ENCODE results near the gene CCR5AS.
A peak's percentile ranks its signal among the peaks of the same experiment; 100 is the strongest.

CCR5AS gene

DNA sequence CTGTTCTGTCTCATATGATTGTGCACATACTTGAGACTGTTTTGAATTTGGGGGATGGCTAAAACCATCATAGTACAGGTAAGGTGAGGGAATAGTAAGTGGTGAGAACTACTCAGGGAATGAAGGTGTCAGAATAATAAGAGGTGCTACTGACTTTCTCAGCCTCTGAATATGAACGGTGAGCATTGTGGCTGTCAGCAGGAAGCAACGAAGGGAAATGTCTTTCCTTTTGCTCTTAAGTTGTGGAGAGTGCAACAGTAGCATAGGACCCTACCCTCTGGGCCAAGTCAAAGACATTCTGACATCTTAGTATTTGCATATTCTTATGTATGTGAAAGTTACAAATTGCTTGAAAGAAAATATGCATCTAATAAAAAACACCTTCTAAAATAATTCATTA lies 31.1 kb downstream of the CCR5AS start:
- no peak overlapping the region for H3K4me3 ChIP-seq
- peaks cover 8% of the 10 kb centered on the region for H3K27me3 ChIP-seq
- no peaks in the 10 kb centered on the region for H3K9me3 ChIP-seq (ENCODE audit: low read depth)
- no peaks in the 10 kb centered on the region for H3K4me1 ChIP-seq (ENCODE audit: low read depth)
- H3K27ac ChIP-seq: no peak overlapping the region
- no peak for DNase-seq (ENCODE audit: low read depth in 1 of 2, low spot score in 1 of 2)
- no peaks in the 10 kb centered on the region for H3K36me3 ChIP-seq
- TF ChIP-seq, protein P1, sequence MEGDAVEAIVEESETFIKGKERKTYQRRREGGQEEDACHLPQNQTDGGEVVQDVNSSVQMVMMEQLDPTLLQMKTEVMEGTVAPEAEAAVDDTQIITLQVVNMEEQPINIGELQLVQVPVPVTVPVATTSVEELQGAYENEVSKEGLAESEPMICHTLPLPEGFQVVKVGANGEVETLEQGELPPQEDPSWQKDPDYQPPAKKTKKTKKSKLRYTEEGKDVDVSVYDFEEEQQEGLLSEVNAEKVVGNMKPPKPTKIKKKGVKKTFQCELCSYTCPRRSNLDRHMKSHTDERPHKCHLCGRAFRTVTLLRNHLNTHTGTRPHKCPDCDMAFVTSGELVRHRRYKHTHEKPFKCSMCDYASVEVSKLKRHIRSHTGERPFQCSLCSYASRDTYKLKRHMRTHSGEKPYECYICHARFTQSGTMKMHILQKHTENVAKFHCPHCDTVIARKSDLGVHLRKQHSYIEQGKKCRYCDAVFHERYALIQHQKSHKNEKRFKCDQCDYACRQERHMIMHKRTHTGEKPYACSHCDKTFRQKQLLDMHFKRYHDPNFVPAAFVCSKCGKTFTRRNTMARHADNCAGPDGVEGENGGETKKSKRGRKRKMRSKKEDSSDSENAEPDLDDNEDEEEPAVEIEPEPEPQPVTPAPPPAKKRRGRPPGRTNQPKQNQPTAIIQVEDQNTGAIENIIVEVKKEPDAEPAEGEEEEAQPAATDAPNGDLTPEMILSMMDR (IDR thresholded peaks at IDR 0.05; ENCODE audit: low read depth, low read length): no peak

DNA sequence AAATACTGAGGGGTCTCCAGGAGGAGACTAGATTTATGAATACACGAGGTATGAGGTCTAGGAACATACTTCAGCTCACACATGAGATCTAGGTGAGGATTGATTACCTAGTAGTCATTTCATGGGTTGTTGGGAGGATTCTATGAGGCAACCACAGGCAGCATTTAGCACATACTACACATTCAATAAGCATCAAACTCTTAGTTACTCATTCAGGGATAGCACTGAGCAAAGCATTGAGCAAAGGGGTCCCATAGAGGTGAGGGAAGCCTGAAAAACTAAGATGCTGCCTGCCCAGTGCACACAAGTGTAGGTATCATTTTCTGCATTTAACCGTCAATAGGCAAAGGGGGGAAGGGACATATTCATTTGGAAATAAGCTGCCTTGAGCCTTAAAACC lies 31.6 kb downstream of the CCR5AS start:
- Histone ChIP-seq H3K9me3 (ENCODE audit: low read depth) (no peaks in the 10 kb centered on the region), H3K27ac (no peak overlapping the region), H3K36me3 (no peaks in the 10 kb centered on the region), H3K27me3 (peaks cover 8% of the 10 kb centered on the region), H3K4me3 (no peak overlapping the region), H3K4me1 (ENCODE audit: low read depth) (no peaks in the 10 kb centered on the region)
- TF ChIP-seq, protein P1 (IDR thresholded peaks at IDR 0.05; ENCODE audit: low read depth, low read length): no peak
- no peak for DNase-seq (ENCODE audit: low read depth in 1 of 2, low spot score in 1 of 2)

DNA sequence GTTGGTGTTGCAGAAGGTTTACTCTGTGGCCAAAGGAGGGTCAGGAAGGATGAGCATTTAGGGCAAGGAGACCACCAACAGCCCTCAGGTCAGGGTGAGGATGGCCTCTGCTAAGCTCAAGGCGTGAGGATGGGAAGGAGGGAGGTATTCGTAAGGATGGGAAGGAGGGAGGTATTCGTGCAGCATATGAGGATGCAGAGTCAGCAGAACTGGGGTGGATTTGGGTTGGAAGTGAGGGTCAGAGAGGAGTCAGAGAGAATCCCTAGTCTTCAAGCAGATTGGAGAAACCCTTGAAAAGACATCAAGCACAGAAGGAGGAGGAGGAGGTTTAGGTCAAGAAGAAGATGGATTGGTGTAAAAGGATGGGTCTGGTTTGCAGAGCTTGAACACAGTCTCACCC lies 32.1 kb downstream of the CCR5AS start:
- no peak overlapping the region for H3K4me3 ChIP-seq
- H3K36me3 ChIP-seq: no peaks in the 10 kb centered on the region
- no peaks in the 10 kb centered on the region for H3K9me3 ChIP-seq (ENCODE audit: low read depth)
- peaks cover 8% of the 10 kb centered on the region for H3K27me3 ChIP-seq
- DNase-seq (ENCODE audit: low read depth in 1 of 2, low spot score in 1 of 2): no peak
- H3K4me1 ChIP-seq (ENCODE audit: low read depth): no peaks in the 10 kb centered on the region
- H3K27ac ChIP-seq: no peak overlapping the region
- TF ChIP-seq, protein P1 (IDR thresholded peaks at IDR 0.05; ENCODE audit: low read depth, low read length): no peak

GRCh38 chr3:46372492-46373359 lies 34.1 kb downstream of the CCR5AS start:
- TF ChIP-seq, protein P1 (IDR thresholded peaks at IDR 0.05; ENCODE audit: low read depth, low read length): peak; percentile 65
- Histone ChIP-seq H3K36me3 (no peaks in the 10 kb centered on the region), H3K27ac (no peak overlapping the region), H3K9me3 (ENCODE audit: low read depth) (no peaks in the 10 kb centered on the region), H3K27me3 (peaks cover 8% of the 10 kb centered on the region), H3K4me3 (no peak overlapping the region), H3K4me1 (ENCODE audit: low read depth) (no peaks in the 10 kb centered on the region)
- peak; percentile 30 to 51 for DNase-seq (ENCODE audit: low read depth in 1 of 2, low spot score in 1 of 2)

DNA sequence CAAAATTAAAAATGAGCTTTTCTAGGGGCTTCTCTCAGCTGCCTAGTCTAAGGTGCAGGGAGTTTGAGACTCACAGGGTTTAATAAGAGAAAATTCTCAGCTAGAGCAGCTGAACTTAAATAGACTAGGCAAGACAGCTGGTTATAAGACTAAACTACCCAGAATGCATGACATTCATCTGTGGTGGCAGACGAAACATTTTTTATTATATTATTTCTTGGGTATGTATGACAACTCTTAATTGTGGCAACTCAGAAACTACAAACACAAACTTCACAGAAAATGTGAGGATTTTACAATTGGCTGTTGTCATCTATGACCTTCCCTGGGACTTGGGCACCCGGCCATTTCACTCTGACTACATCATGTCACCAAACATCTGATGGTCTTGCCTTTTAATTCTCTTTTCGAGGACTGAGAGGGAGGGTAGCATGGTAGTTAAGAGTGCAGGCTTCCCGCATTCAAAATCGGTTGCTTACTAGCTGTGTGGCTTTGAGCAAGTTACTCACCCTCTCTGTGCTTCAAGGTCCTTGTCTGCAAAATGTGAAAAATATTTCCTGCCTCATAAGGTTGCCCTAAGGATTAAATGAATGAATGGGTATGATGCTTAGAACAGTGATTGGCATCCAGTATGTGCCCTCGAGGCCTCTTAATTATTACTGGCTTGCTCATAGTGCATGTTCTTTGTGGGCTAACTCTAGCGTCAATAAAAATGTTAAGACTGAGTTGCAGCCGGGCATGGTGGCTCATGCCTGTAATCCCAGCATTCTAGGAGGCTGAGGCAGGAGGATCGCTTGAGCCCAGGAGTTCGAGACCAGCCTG lies 35.1 kb downstream of the CCR5AS start:
- no peaks in the 10 kb centered on the region for H3K4me1 ChIP-seq (ENCODE audit: low read depth)
- H3K27ac ChIP-seq: no peak overlapping the region
- TF ChIP-seq, protein P1 (IDR thresholded peaks at IDR 0.05; ENCODE audit: low read depth, low read length): no peak
- peaks cover 8% of the 10 kb centered on the region for H3K27me3 ChIP-seq
- no peaks in the 10 kb centered on the region for H3K36me3 ChIP-seq
- H3K4me3 ChIP-seq: no peak overlapping the region
- H3K9me3 ChIP-seq (ENCODE audit: low read depth): no peaks in the 10 kb centered on the region
- DNase-seq (ENCODE audit: low read depth in 1 of 2, low spot score in 1 of 2): no peak
